Measurements from ENCODE around the gene PTPRT.

- TF ChIP-seq USF2 (IDR thresholded peaks at IDR 0.05; ENCODE audit: borderline replicate concordance, low read depth, low read length) = no peak
- no peak for TF ChIP-seq CTCF (IDR thresholded peaks at IDR 0.05)
- no peak for TF ChIP-seq JUND (IDR thresholded peaks at IDR 0.05)
- no peak for TF ChIP-seq TAF1 (IDR thresholded peaks at IDR 0.05; ENCODE audit: borderline replicate concordance, low read depth, low read length)
- TF ChIP-seq REST (IDR thresholded peaks at IDR 0.05; ENCODE audit: low read depth, low read length) = no peak
- no peak for TF ChIP-seq ELF1 (IDR thresholded peaks at IDR 0.05)
- TF ChIP-seq EP300 (IDR thresholded peaks at IDR 0.05; ENCODE audit: borderline replicate concordance in 1 of 2, low read depth in 1 of 2, low read length in 1 of 2) = no peak
- TF ChIP-seq POLR2AphosphoS5 (IDR thresholded peaks at IDR 0.05; ENCODE audit: low read depth, low read length) = no peak
- TF ChIP-seq SMC3 (IDR thresholded peaks at IDR 0.05; ENCODE audit: low read depth, low read length) = no peak
Measured at GRCh38 chr20:42376131-42376530, 813.6 kb downstream of the PTPRT start.

Measured in SK-N-SH (cell line).